HG02588 (cell line): ENCODE measurements around the gene CHRM1.
A peak's percentile ranks its signal among the peaks of the same experiment; 100 is the strongest.

Experiments
- ATAC-seq: cut with Tn5 transposase; IDR thresholded peaks from one replicate; pipeline ENCODE4 v1.9.1; 2021; ENCODE audit warnings: mild to moderate bottlenecking, moderate library complexity; ENCODE audit not compliant: unreplicated experiment

CHRM1 gene

GRCh38 chr11:62905927-62906531 is 15.1 kb downstream of the CHRM1 start:
- ATAC-seq = no peak

GRCh38 chr11:62905296-62905695 is 15.9 kb downstream of the CHRM1 start:
- ATAC-seq = no peak

GRCh38 chr11:62902932-62903331 is 18.2 kb downstream of the CHRM1 start:
- ATAC-seq = no peak

- ATAC-seq = no peak
These were observed 23.1 kb downstream of the CHRM1 start for GRCh38 chr11:62898027-62898426.

- no peak for ATAC-seq
These were observed 23.9 kb downstream of the CHRM1 start for GRCh38 chr11:62897311-62897710.

- ATAC-seq = no peak
These were observed 25.1 kb downstream of the CHRM1 start for GRCh38 chr11:62896049-62896448.

GRCh38 chr11:62895501-62895900 is 25.7 kb downstream of the CHRM1 start:
- ATAC-seq = no peak

- ATAC-seq = no peak
These were observed 28.9 kb downstream of the CHRM1 start for GRCh38 chr11:62892077-62892922.

- no peak for ATAC-seq
These were observed 31.4 kb downstream of the CHRM1 start for GRCh38 chr11:62889484-62890437.

- ATAC-seq = no peak
These were observed 32.1 kb downstream of the CHRM1 start for GRCh38 chr11:62889126-62889483.

- no peak for ATAC-seq
These were observed 32.8 kb downstream of the CHRM1 start for GRCh38 chr11:62888406-62888805.

GRCh38 chr11:62885137-62885750 is 35.9 kb downstream of the CHRM1 start:
- no peak for ATAC-seq

- no peak for ATAC-seq
These were observed 37.5 kb downstream of the CHRM1 start for GRCh38 chr11:62883673-62884072.

- ATAC-seq = no peak
These were observed 38.2 kb downstream of the CHRM1 start for GRCh38 chr11:62882788-62883501.

GRCh38 chr11:62882431-62882749 is 38.8 kb downstream of the CHRM1 start:
- ATAC-seq = no peak

- ATAC-seq = peak; percentile 38
These were observed 39.4 kb downstream of the CHRM1 start for GRCh38 chr11:62881579-62882430.

- ATAC-seq = peak; percentile 72
These were observed 40.2 kb downstream of the CHRM1 start, which contains the start of gene SLC3A2 for GRCh38 chr11:62880803-62881578. TSS of gene SLC3A2 (plus strand) at chr11:62880896. CDS start at chr11:62881024, 128 bp downstream.

GRCh38 chr11:62880231-62880802 is 40.8 kb downstream of the CHRM1 start:
- peak; percentile 14 for ATAC-seq
